Measurements from ENCODE around the gene PDE6H. TPM values are rescaled to one million over a fixed set of nuclear protein-coding genes. Genes with fewer than 3 reads are reported as not detected.

Gene PDE6H
- total and polyA plus RNA-seq, 2 experiments from 2014 or later: not detected

- WGBS (ENCODE audit: low lambda C conversion rate, missing lambda C conversion rate): 96% methylated on average over 3 of the region's 4 CpGs
- H3K79me2 ChIP-seq: no peaks in the 10 kb centered on the region
- H3K4me3 ChIP-seq: no peak overlapping the region
- no peak for TF ChIP-seq EZH2 (IDR thresholded peaks at IDR 0.05; ENCODE audit: borderline replicate concordance)
- no peak for TF ChIP-seq EZH2phosphoT487 (IDR thresholded peaks at IDR 0.05; ENCODE audit: low read depth, severe bottlenecking, unreplicated experiment)
- no peak for TF ChIP-seq CTCF (IDR thresholded peaks at IDR 0.05; ENCODE audit: poor library complexity)
- H4K20me1 ChIP-seq (ENCODE audit: insufficient read depth, poor library complexity, severe bottlenecking): no peaks in the 10 kb centered on the region
- H3K27me3 ChIP-seq: no peaks in the 10 kb centered on the region
- H3K27ac ChIP-seq: no peak overlapping the region
- H3K4me1 ChIP-seq (ENCODE audit: insufficient read depth): no peaks in the 10 kb centered on the region
- H3K36me3 ChIP-seq (replicated peaks; ENCODE audit: insufficient read depth, low read depth): no peaks in the 10 kb centered on the region
- H3K4me2 ChIP-seq: no peak overlapping the region
- H2AFZ ChIP-seq: no peak overlapping the region
- no peak for DNase-seq (ENCODE audit: low spot score)
- H3K9me2 ChIP-seq (replicated peaks; ENCODE audit: insufficient read depth): no peaks in the 10 kb centered on the region
- H3K9me3 ChIP-seq (ENCODE audit: low read depth): no peaks in the 10 kb centered on the region
These were observed 2.6 kb downstream of the PDE6H start for GRCh38 chr12:14975457-14975856.

- H3K4me1 ChIP-seq (ENCODE audit: insufficient read depth): no peaks in the 10 kb centered on the region
- no peaks in the 10 kb centered on the region for H3K79me2 ChIP-seq
- H3K4me2 ChIP-seq: no peak overlapping the region
- no peak overlapping the region for H2AFZ ChIP-seq
- H3K27me3 ChIP-seq: no peaks in the 10 kb centered on the region
- no peaks in the 10 kb centered on the region for H3K36me3 ChIP-seq (replicated peaks; ENCODE audit: insufficient read depth, low read depth)
- no peak overlapping the region for H3K4me3 ChIP-seq
- TF ChIP-seq CTCF (IDR thresholded peaks at IDR 0.05; ENCODE audit: poor library complexity): no peak
- no peak for TF ChIP-seq EZH2 (IDR thresholded peaks at IDR 0.05; ENCODE audit: borderline replicate concordance)
- TF ChIP-seq EZH2phosphoT487 (IDR thresholded peaks at IDR 0.05; ENCODE audit: low read depth, severe bottlenecking, unreplicated experiment): no peak
- 85% methylated on average over 3 of the region's 3 CpGs for WGBS (ENCODE audit: low lambda C conversion rate, missing lambda C conversion rate)
- H3K9me2 ChIP-seq (replicated peaks; ENCODE audit: insufficient read depth): no peaks in the 10 kb centered on the region
- H4K20me1 ChIP-seq (ENCODE audit: insufficient read depth, poor library complexity, severe bottlenecking): no peaks in the 10 kb centered on the region
- no peak for DNase-seq (ENCODE audit: low spot score)
- no peak overlapping the region for H3K27ac ChIP-seq
- no peaks in the 10 kb centered on the region for H3K9me3 ChIP-seq (ENCODE audit: low read depth)
These were observed 3.8 kb downstream of the PDE6H start for GRCh38 chr12:14976658-14977057.

- Histone ChIP-seq H3K4me3 (no peak overlapping the region), H3K27ac (no peak overlapping the region), H3K36me3 (replicated peaks; ENCODE audit: insufficient read depth, low read depth) (no peaks in the 10 kb centered on the region), H3K4me2 (no peak overlapping the region), H4K20me1 (ENCODE audit: insufficient read depth, poor library complexity, severe bottlenecking) (no peaks in the 10 kb centered on the region), H3K4me1 (ENCODE audit: insufficient read depth) (no peaks in the 10 kb centered on the region), H3K9me3 (ENCODE audit: low read depth) (no peaks in the 10 kb centered on the region), H3K9me2 (replicated peaks; ENCODE audit: insufficient read depth) (no peaks in the 10 kb centered on the region), H3K79me2 (no peaks in the 10 kb centered on the region), H2AFZ (no peak overlapping the region), H3K27me3 (no peaks in the 10 kb centered on the region)
- no peak for TF ChIP-seq EZH2phosphoT487 (IDR thresholded peaks at IDR 0.05; ENCODE audit: low read depth, severe bottlenecking, unreplicated experiment)
- no peak for TF ChIP-seq EZH2 (IDR thresholded peaks at IDR 0.05; ENCODE audit: borderline replicate concordance)
- TF ChIP-seq CTCF (IDR thresholded peaks at IDR 0.05; ENCODE audit: poor library complexity): no peak
- DNase-seq (ENCODE audit: low spot score): no peak
These were observed 6.6 kb downstream of the PDE6H start for GRCh38 chr12:14979468-14979867.

- H3K9me2 ChIP-seq (replicated peaks; ENCODE audit: insufficient read depth): no peaks in the 10 kb centered on the region
- DNase-seq (ENCODE audit: low spot score): no peak
- no peaks in the 10 kb centered on the region for H3K27me3 ChIP-seq
- TF ChIP-seq EZH2phosphoT487 (IDR thresholded peaks at IDR 0.05; ENCODE audit: low read depth, severe bottlenecking, unreplicated experiment) (no peak), CTCF (IDR thresholded peaks at IDR 0.05; ENCODE audit: poor library complexity) (no peak), EZH2 (IDR thresholded peaks at IDR 0.05; ENCODE audit: borderline replicate concordance) (no peak)
- 93% methylated on average over 2 of the region's 2 CpGs for WGBS (ENCODE audit: low lambda C conversion rate, missing lambda C conversion rate)
- no peak overlapping the region for H3K4me2 ChIP-seq
- no peaks in the 10 kb centered on the region for H4K20me1 ChIP-seq (ENCODE audit: insufficient read depth, poor library complexity, severe bottlenecking)
- no peak overlapping the region for H2AFZ ChIP-seq
- no peaks in the 10 kb centered on the region for H3K36me3 ChIP-seq (replicated peaks; ENCODE audit: insufficient read depth, low read depth)
- H3K27ac ChIP-seq: no peak overlapping the region
- H3K4me3 ChIP-seq: no peak overlapping the region
- H3K9me3 ChIP-seq (ENCODE audit: low read depth): no peaks in the 10 kb centered on the region
- H3K79me2 ChIP-seq: no peaks in the 10 kb centered on the region
- H3K4me1 ChIP-seq (ENCODE audit: insufficient read depth): no peaks in the 10 kb centered on the region
These were observed 8.2 kb downstream of the PDE6H start for GRCh38 chr12:14981049-14981448.

All from hepatocyte (in vitro differentiated cells).